Lower leg skin (tissue), 4 donors: Measurements from ENCODE around the gene MCCD1. TPM values are rescaled to one million over a fixed set of nuclear protein-coding genes. Genes with fewer than 3 reads are reported as not detected.

Experiments used
- DNase-seq, 2 donors: peaks; one replicate each; pipeline ENCODE4 v3.0.0-alpha.2; 2019; ENCODE audit warnings: low spot score in 2 of 2
- H3K4me3 ChIP-seq: fragments of 200-600 bp; sonication (generic); 2 replicates; pipeline ENCODE4 v1.5.1; 2017; ENCODE audit warnings: mild to moderate bottlenecking, low read depth; ENCODE audit not compliant: poor library complexity, severe bottlenecking
- CTCF ChIP-seq, 3 donors: fragments of 450-650 bp; IDR thresholded peaks; one replicate each; pipeline ENCODE4 v1.5.1; 2016; ENCODE audit warnings: antibody characterized with exemption in 3 of 3, mild to moderate bottlenecking in 3 of 3, moderate library complexity in 2 of 3
- POLR2A ChIP-seq, 2 donors: fragments of 450-650 bp; IDR thresholded peaks; one replicate each; pipeline ENCODE4 v1.6.1; 2016 to 2017; ENCODE audit warnings: antibody characterized with exemption in 2 of 2, mild to moderate bottlenecking in 1 of 2, moderate library complexity in 1 of 2
- WGBS, 2 donors: methylation state at CpG; one replicate each; pipeline ENCODE4 v1.1.5; 2018; 5-methylcytosine and 5-hydroxymethylcytosine counted together
- intact Hi-C: fragments of 100-400 bp; cut with DNase I; formaldehyde crosslinking; loops from one replicate; pipeline ENCODE4 v1.15.0; 2023; ENCODE audit warnings: low total_unique reads
- total RNA-seq, 4 donors: library from RNA; depleted of rRNA; stranded (reverse); fragments of >200 nt; gene quantifications; one replicate each; pipeline ENCODE4 v1.1.0, GENCODE V29; 2016

The MCCD1 gene
- total RNA-seq, 4 donors from 2014 or later, result not detected

- TF ChIP-seq POLR2A (IDR thresholded peaks at IDR 0.05) (no peak), CTCF (IDR thresholded peaks at IDR 0.05) (no peak)
- intact Hi-C loops, result no loop called here
- no peak for DNase-seq
- H3K4me3 ChIP-seq, result no peak overlapping the region
- 73 to 77% methylated on average over 4 of the region's 4 CpGs for WGBS, 2 donors
These were observed 18.8 kb upstream of the MCCD1 start for GRCh38 chr6:31510007-31510406.

- H3K4me3 ChIP-seq, result no peak overlapping the region
- DNase-seq, result no peak
- intact Hi-C loops, result no loop called here
- TF ChIP-seq CTCF (IDR thresholded peaks at IDR 0.05) (no peak), POLR2A (IDR thresholded peaks at IDR 0.05) (no peak)
- WGBS, 2 donors, result 77 to 78% methylated on average over 4 of the region's 5 CpGs
These were observed 15.2 kb upstream of the MCCD1 start for GRCh38 chr6:31513456-31514165.

GRCh38 chr6:31521835-31522234 is 6.9 kb upstream of the MCCD1 start:
- 75 to 82% methylated on average over 3 of the region's 3 CpGs for WGBS, 2 donors
- DNase-seq, result no peak

GRCh38 chr6:31525553-31525931 is 3.2 kb upstream of the MCCD1 start:
- intact Hi-C loops, result no loop called here
- 72 to 73% methylated on average over 8 of the region's 8 CpGs for WGBS, 2 donors
- no peak for DNase-seq
- TF ChIP-seq POLR2A (IDR thresholded peaks at IDR 0.05) (no peak), CTCF (IDR thresholded peaks at IDR 0.05) (no peak)
- no peak overlapping the region for H3K4me3 ChIP-seq

More at GRCh38 chr6:31521835-31522234, 6.9 kb upstream of the MCCD1 start:
- TF ChIP-seq CTCF (IDR thresholded peaks at IDR 0.05) (no peak), POLR2A (IDR thresholded peaks at IDR 0.05) (no peak)
- intact Hi-C loops, result no loop called here
- H3K4me3 ChIP-seq, result no peak overlapping the region

- whole genome bisulfite sequencing, 2 donors, result 58 to 70% methylated on average over 4 of the region's 4 CpGs
- intact Hi-C loops, result no loop called here
- DNase-seq, result no peak
- TF ChIP-seq POLR2A (IDR thresholded peaks at IDR 0.05) (no peak), CTCF (IDR thresholded peaks at IDR 0.05) (no peak)
- no peak overlapping the region for H3K4me3 ChIP-seq
These were observed 2.7 kb upstream of the MCCD1 start for GRCh38 chr6:31525932-31526591.
